22Rv1 (cell line): ENCODE measurements around the gene ENKUR.

Experiments used
- H3K27ac ChIP-seq: fragments of 450-650 bp; 2 replicates; pipeline ENCODE4 v1.5.1; 2017
- ZFX ChIP-seq: fragments of 450-650 bp; IDR thresholded peaks from 2 replicates; pipeline ENCODE4 v1.6.1; 2017; ENCODE audit warnings: antibody characterized with exemption, borderline replicate concordance
- TF ChIP-seq, protein P1 (sequence below): fragments of 450-650 bp; IDR thresholded peaks from 2 replicates; pipeline ENCODE4 v1.5.1; 2017; ENCODE audit warnings: mild to moderate bottlenecking

The ENKUR gene, protein sequence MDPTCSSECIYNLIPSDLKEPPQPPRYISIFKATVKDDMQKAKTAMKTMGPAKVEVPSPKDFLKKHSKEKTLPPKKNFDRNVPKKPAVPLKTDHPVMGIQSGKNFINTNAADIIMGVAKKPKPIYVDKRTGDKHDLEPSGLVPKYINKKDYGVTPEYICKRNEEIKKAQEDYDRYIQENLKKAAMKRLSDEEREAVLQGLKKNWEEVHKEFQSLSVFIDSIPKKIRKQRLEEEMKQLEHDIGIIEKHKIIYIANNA

DNA sequence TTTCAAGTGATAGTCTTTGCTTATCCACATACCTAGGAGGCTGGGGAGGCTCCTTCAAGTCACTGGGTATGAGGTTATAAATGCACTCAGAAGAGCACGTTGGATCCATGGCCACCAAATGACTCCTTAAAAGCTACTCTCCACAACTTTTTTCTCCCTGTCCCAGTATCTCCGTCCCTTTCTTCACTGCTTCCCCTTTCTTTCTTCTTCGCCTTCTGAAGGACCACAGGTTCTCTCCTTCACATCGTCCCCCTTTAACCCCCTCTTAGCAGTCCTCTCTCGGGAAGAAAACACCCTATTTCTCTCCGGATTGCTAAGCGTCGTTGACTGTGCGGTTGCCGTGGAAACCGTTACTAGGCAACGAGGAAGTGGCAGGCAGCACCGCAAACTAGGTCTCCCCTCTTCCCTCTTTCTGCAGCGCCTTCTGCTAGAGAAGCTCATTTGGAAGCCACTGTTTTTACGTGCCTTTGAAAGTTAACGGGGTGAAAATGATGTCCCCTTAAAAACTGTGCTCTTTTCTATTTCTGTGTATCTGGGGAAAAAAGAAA lies at the start of gene ENKUR:
TSS of gene ENKUR (minus strand) at position 331 of the 548 bp plus-strand sequence. CDS start at position 109, 222 bp downstream.
- H3K27ac ChIP-seq: peak within 1 kb of the TSS; percentile 97
- TF ChIP-seq ZFX: no peak
- TF ChIP-seq, protein P1, sequence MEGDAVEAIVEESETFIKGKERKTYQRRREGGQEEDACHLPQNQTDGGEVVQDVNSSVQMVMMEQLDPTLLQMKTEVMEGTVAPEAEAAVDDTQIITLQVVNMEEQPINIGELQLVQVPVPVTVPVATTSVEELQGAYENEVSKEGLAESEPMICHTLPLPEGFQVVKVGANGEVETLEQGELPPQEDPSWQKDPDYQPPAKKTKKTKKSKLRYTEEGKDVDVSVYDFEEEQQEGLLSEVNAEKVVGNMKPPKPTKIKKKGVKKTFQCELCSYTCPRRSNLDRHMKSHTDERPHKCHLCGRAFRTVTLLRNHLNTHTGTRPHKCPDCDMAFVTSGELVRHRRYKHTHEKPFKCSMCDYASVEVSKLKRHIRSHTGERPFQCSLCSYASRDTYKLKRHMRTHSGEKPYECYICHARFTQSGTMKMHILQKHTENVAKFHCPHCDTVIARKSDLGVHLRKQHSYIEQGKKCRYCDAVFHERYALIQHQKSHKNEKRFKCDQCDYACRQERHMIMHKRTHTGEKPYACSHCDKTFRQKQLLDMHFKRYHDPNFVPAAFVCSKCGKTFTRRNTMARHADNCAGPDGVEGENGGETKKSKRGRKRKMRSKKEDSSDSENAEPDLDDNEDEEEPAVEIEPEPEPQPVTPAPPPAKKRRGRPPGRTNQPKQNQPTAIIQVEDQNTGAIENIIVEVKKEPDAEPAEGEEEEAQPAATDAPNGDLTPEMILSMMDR: no peak

DNA sequence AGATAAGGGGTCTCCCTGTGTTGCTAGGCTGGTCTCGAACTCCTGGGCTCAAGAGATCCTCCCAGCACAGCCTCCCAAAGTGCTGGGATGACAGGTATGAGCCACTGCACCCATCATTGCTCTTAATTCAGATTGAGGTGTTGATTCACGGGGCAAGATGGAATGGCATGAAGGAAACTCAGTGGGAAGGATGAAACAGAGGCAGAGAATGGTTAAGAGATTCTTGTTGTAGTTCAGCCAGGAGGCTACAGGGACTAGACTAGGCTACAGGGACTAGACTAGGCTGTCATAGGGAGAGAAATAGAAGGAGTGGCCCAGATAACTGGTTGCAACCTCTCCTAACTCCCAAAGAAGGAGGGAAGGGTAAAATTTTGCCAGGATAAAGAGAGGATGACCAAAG lies 48.4 kb upstream of the ENKUR start:
- H3K27ac ChIP-seq: no peak overlapping the region
- TF ChIP-seq, protein P1: no peak
- no peak for TF ChIP-seq ZFX

GRCh38 chr10:25063644-25064043 lies 47.7 kb upstream of the ENKUR start:
- TF ChIP-seq ZFX: no peak
- TF ChIP-seq, protein P1: no peak
- no peak overlapping the region for H3K27ac ChIP-seq

- H3K27ac ChIP-seq: no peak overlapping the region
- TF ChIP-seq, protein P1: no peak
- no peak for TF ChIP-seq ZFX
Observed at GRCh38 chr10:25063157-25063556, 47.2 kb upstream of the ENKUR start.

DNA sequence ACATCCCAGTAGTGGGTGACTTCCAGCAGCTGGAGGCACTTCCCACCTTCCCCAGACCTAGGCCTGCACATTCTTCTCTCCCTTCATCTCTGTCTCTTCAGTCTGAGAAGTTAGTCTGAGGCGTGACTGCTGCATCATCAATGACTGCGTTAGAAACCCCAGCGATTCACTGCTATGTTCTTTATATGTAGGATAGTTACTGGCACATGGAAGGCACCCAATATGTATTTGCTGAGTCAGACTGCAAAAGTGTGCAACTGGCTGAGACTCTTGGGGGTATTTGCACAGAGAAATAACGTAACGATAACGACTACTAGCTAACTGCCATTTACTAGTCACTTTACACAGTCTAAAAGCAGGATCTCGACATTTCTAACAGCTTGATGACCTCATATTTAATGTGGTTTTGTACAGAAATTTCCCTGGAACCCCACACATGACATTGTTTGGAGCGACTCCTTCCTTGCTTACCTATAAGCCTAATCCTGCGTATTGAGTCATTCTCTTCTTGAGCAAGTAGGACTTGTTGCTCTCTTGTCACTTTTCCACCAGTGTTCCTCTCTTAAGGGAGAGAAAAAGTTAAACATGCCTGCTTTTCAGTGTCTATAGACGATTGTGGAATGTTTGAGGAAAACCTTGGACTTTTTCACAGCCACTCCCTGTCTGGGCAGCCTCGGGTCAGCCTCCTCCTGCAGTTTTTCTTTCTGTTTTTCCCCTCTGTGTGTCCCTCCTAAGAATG lies 45.9 kb upstream of the ENKUR start:
- H3K27ac ChIP-seq: no peak overlapping the region
- no peak for TF ChIP-seq ZFX
- TF ChIP-seq, protein P1: no peak

DNA sequence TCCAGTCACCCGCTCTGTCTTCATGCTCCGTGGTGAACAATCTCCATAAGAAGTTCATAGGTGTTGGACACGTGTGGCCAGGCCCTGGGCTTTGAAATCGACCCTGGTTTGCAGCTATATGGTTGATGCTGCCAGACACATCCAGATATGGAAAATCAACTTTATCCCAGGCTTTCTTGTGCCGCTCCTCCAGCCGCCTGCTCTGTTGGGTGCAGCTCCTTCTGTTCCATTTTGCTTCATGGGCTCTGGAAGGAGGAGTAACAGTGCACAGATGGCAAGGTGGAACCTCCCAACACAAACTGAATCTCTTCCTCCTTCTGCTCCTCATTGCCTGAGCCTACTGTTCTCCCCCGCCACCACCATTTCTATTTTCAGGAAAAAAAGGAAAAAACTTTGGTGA lies 45.2 kb upstream of the ENKUR start:
- no peak for TF ChIP-seq ZFX
- TF ChIP-seq, protein P1: no peak
- H3K27ac ChIP-seq: no peak overlapping the region

DNA sequence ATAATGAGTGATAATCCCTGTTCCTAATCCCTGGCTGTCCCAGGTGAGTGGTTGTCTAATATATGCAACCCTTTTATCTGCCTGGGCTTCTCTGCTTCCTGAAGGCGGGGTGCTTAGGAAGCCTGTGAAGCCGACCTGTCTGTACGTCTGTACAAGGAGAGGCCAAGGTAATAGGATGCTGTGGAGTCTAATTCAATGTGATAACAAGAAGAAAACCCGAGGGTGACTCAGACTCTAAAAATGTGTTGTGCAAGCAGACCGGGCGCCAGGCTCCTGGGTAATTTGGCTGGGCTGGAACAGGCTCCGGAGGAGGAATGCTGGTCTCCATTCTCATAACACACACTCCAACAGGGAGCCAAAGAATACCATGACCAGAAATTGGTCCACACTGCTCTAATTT lies 44.0 kb upstream of the ENKUR start:
- H3K27ac ChIP-seq: no peak overlapping the region

More for the DNA sequence above, 44.0 kb upstream of the ENKUR start:
- no peak for TF ChIP-seq ZFX
- TF ChIP-seq, protein P1: no peak
